GM12878 (cell line): ENCODE data around the gene EFCC1. TPM values are rescaled to one million over a fixed set of nuclear protein-coding genes. Genes with fewer than 3 reads are reported as not detected.

Experiments
- ATAC-seq: fragments of 200-7000 bp; cut with Tn5 transposase; 3 replicates; pipeline ENCODE4 v1.9.1; 2020; ENCODE audit warnings: mild to moderate bottlenecking, moderate library complexity
- BruUV-seq: library from RNA; stranded (reverse); fragments of 400-500 nt; replicated peaks from 2 replicates; lab custom pipeline; 2021; lab: Mats Ljungman, UMichigan
- CTCF ChIA-PET: fragments of 300-600 bp; sonication (Branson Sonifier 250); formaldehyde crosslinking; extraction: SDS; loops from one replicate; lab custom pipeline; 2021; ENCODE audit warnings: inconsistent platforms; lab: Yijun Ruan, JAX
- POLR2A ChIA-PET: fragments of 350-600 bp; formaldehyde crosslinking; extraction: SDS; loops from one replicate; lab custom pipeline; 2021; ENCODE audit warnings: inconsistent platforms; lab: Charles Lee
- RAD21 ChIA-PET: fragments of 300-600 bp; sonication (Branson Sonifier 250); formaldehyde crosslinking; loops from one replicate; lab custom pipeline; 2023; ENCODE audit warnings: antibody characterized with exemption; ENCODE audit not compliant: unreplicated experiment; lab: Charles Lee
- SMC1A ChIA-PET: fragments of 300-600 bp; sonication (Branson Sonifier 250); formaldehyde crosslinking; loops from one replicate; lab custom pipeline; 2023; ENCODE audit not compliant: unreplicated experiment, uncharacterized antibody; lab: Charles Lee
- DNase-seq: peaks from one replicate; pipeline ENCODE4 v3.0.0-alpha.2; 2011; ENCODE audit warnings: low read depth, low spot score
- FAIRE-seq: peaks from 3 replicates; lab custom pipeline; 2011; peaks lifted over from hg19 to GRCh38; lab: Jason Lieb, UNC
- H2AFZ ChIP-seq: 2 replicates; pipeline ENCODE4 v1.6.0; 2011; ENCODE audit warnings: low read depth, low read length, control low read depth; ENCODE audit not compliant: control insufficient read depth
- H3K27ac ChIP-seq: 2 replicates; pipeline ENCODE4 v1.5.1; 2011; ENCODE audit warnings: control low read depth; ENCODE audit not compliant: control insufficient read depth, insufficient read depth
- H3K27me3 ChIP-seq, 2 experiments: replicated peaks in 1 of 2; 2 replicates each; pipeline versions ENCODE4 v1.6.0 to v1.6.1; 2011; ENCODE audit warnings: low read length in 1 of 2; ENCODE audit not compliant: control insufficient read depth in 2 of 2, insufficient read depth in 2 of 2
- H3K36me3 ChIP-seq, 2 experiments: 2 replicates each; pipeline ENCODE4 v1.5.1; 2011; ENCODE audit warnings: low read length in 1 of 2; ENCODE audit not compliant: control insufficient read depth in 2 of 2, insufficient read depth in 2 of 2
- H3K4me1 ChIP-seq: 2 replicates; pipeline ENCODE4 v1.6.1; 2011; ENCODE audit warnings: mild to moderate bottlenecking, low read length, moderate library complexity, mixed read lengths; ENCODE audit not compliant: control insufficient read depth, insufficient read depth
- H3K4me2 ChIP-seq: 2 replicates; pipeline ENCODE4 v1.6.0; 2011; ENCODE audit warnings: control low read depth; ENCODE audit not compliant: control insufficient read depth, insufficient read depth
- H3K4me3 ChIP-seq: fragments of 200-600 bp; sonication (generic); 2 replicates; pipeline ENCODE4 v1.5.1; 2016
- H3K79me2 ChIP-seq: 2 replicates; pipeline ENCODE4 v1.6.0; 2011; ENCODE audit warnings: low read length; ENCODE audit not compliant: control insufficient read depth, insufficient read depth
- H3K9ac ChIP-seq: 2 replicates; pipeline ENCODE4 v1.8.0; 2011; ENCODE audit warnings: low read length, control low read depth, mixed read lengths; ENCODE audit not compliant: control insufficient read depth, insufficient read depth
- H3K9me3 ChIP-seq: replicated peaks from 3 replicates; pipeline ENCODE4 v1.5.1; 2011; ENCODE audit warnings: mild to moderate bottlenecking, low read length; ENCODE audit not compliant: control insufficient read depth, insufficient read depth
- H4K20me1 ChIP-seq: 2 replicates; pipeline ENCODE4 v1.6.0; 2011; ENCODE audit not compliant: control insufficient read depth, insufficient read depth
- CBX3 ChIP-seq: fragments of 200-600 bp; sonication (generic); IDR thresholded peaks from 2 replicates; pipeline ENCODE4 v1.6.1; 2016; ENCODE audit warnings: low read depth, borderline replicate concordance
- EGR1 ChIP-seq, 2 experiments: IDR thresholded peaks; 1 replicate in 1 of 2; 2 replicates in 1 of 2; pipeline ENCODE4 v1.6.1; 2011 to 2012; ENCODE audit warnings: low read depth in 2 of 2, low read length in 2 of 2, borderline replicate concordance in 1 of 2, mild to moderate bottlenecking in 1 of 2, moderate library complexity in 1 of 2
- FOS ChIP-seq: IDR thresholded peaks from 3 replicates; pipeline ENCODE4 v1.6.1; 2011; ENCODE audit warnings: borderline replicate concordance; ENCODE audit not compliant: insufficient read length; ENCODE audit errors: extremely low read depth
- HSF1 ChIP-seq: fragments of 150-350 bp; IDR thresholded peaks from 2 replicates; pipeline ENCODE4 v1.6.1; 2014; ENCODE audit warnings: mild to moderate bottlenecking, low read depth, low read length
- MEF2A ChIP-seq: IDR thresholded peaks from 2 replicates; pipeline ENCODE4 v1.6.1; 2011; ENCODE audit warnings: low read depth, mild to moderate bottlenecking, low read length, moderate library complexity; ENCODE audit not compliant: insufficient read depth
- NBN ChIP-seq: fragments of 450-650 bp; IDR thresholded peaks from 2 replicates; pipeline ENCODE4 v1.6.1; 2016
- NR2C1 ChIP-seq: fragments of 450-650 bp; IDR thresholded peaks from 2 replicates; pipeline ENCODE4 v1.6.1; 2017; ENCODE audit warnings: antibody characterized with exemption, mild to moderate bottlenecking, moderate library complexity
- RAD51 ChIP-seq: fragments of 450-650 bp; IDR thresholded peaks from 2 replicates; pipeline ENCODE4 v1.6.1; 2016; ENCODE audit warnings: moderate library complexity, mild to moderate bottlenecking, inconsistent platforms
- RCOR1 ChIP-seq: conservative IDR thresholded peaks from 2 replicates; pipeline ENCODE4 v1.6.1; 2012; ENCODE audit warnings: low read depth, low read length, improper control_type of control experiment
- SIN3A ChIP-seq: IDR thresholded peaks from 2 replicates; pipeline ENCODE4 v1.6.1; 2012; ENCODE audit warnings: low read depth, low read length, improper control_type of control experiment
- TCF7 ChIP-seq: IDR thresholded peaks from 2 replicates; pipeline ENCODE4 v1.6.1; 2014; ENCODE audit warnings: antibody characterized with exemption, borderline replicate concordance
- USF1 ChIP-seq: IDR thresholded peaks from 2 replicates; pipeline ENCODE4 v1.6.1; 2011; ENCODE audit warnings: borderline replicate concordance, low read depth, mild to moderate bottlenecking, moderate library complexity, mixed read lengths, low read length; ENCODE audit not compliant: insufficient read depth; ENCODE audit errors: extremely low read length
- ZNF592 ChIP-seq: fragments of 450-650 bp; IDR thresholded peaks from 2 replicates; pipeline ENCODE4 v1.6.1; 2017; ENCODE audit warnings: mild to moderate bottlenecking, moderate library complexity
- WGBS: methylation state at CpG from one replicate; pipeline ENCODE4 v1.1.6; 2016; ENCODE audit warnings: low lambda C conversion rate; ENCODE audit not compliant: insufficient replicate concordance, insufficient coverage; ENCODE audit errors: missing lambda C conversion rate; 5-methylcytosine and 5-hydroxymethylcytosine counted together
- in situ Hi-C: fragments of 300-500 bp; cut with MboI; formaldehyde crosslinking; loops from 9 replicates; pipeline ENCODE4 v1.14.3; 2018; ENCODE audit warnings: mixed read lengths
- intact Hi-C: fragments of 100-400 bp; cut with micrococcal nuclease; formaldehyde crosslinking; loops from one replicate; pipeline ENCODE4 v1.14.2; 2022; ENCODE audit not compliant: unreplicated experiment
- polyA plus RNA-seq, 11 experiments: library from polyadenylated mRNA; depleted of rRNA in 4 of 11; unstranded in 6 of 11; stranded (reverse) in 5 of 11; fragments of >200 nt; fragmentation: Nextera tagmentation in 4 of 11; fragmentation: Illumina TruSeq in 1 of 11; extraction: Ambion mirVana in 4 of 11; extraction: Trizol in 1 of 11; gene quantifications; 1 replicate in 1 of 11; 2 replicates in 10 of 11; pipeline versions ENCODE4 v1.2.1 to v1.2.3, GENCODE V29; 2011 to 2016; ENCODE audit warnings: inconsistent platforms in 2 of 11, missing spikeins in 2 of 11, low read depth in 1 of 11
- total RNA-seq, 4 experiments: library from RNA; depleted of rRNA in 3 of 4; stranded (reverse); fragments of >200 nt in 3 of 4; fragmentation: Illumina TruSeq in 1 of 4; extraction: Trizol in 1 of 4; gene quantifications; 2 replicates each; pipeline versions ENCODE4 v1.2.1 to v1.2.3, GENCODE V29; 2013 to 2021

Gene EFCC1
- total and polyA plus RNA-seq, 10 of the 15 experiments (the other 5 are each of a cell fraction or from before 2014, with no cell fraction given): not detected

- ChIA-PET SMC1A (interaction anchor here (1.4 kb wide), 1 partner anchor 11 kb away, joined by 3 read pairs; no protein-coding TSS in a partner anchor), CTCF (interaction anchor here (2.0 kb wide), 1 partner anchor 61 kb away, joined by 6 read pairs; no protein-coding TSS in a partner anchor), POLR2A (no interaction called here), RAD21 (interaction anchor here (2.0 kb wide), 1 partner anchor 22 kb away, joined by 6 read pairs; no protein-coding TSS in a partner anchor)
- Histone ChIP-seq H3K9me3 (no peaks in the 10 kb centered on the region; the same call in 2 of the 3 replicates), H3K9ac (no peak overlapping the region), H3K27ac (no peak overlapping the region), H3K27me3 (no peaks in the 10 kb centered on the region; a peak in 1 of 4 replicates), H3K4me3 (no peak overlapping the region), H2AFZ (no peak overlapping the region), H3K4me2 (no peak overlapping the region), H3K79me2 (no peaks in the 10 kb centered on the region), H3K36me3 (no peaks in the 10 kb centered on the region), H3K4me1 (peaks cover 2% of the 10 kb centered on the region), H4K20me1 (no peaks in the 10 kb centered on the region)
- no peak for FAIRE-seq
- intact Hi-C loops: no loop called here
- in situ Hi-C loops: no loop called here
- no peak for ATAC-seq
- no peak for DNase-seq
- 29% methylated on average over 10 of the region's 10 CpGs for WGBS
- BruUV-seq: no TSS peak
- no peak for TF ChIP-seq EGR1 (IDR thresholded peaks at IDR 0.05; ENCODE audit: borderline replicate concordance in 1 of 2, low read depth in 2 of 2, low read length in 2 of 2)
- no peak for TF ChIP-seq CBX3
- TF ChIP-seq USF1: no peak
- TF ChIP-seq MEF2A: no peak
- no peak for TF ChIP-seq ZNF592
- no peak for TF ChIP-seq NBN
- no peak for TF ChIP-seq RAD51
- TF ChIP-seq FOS: no peak
- no peak for TF ChIP-seq RCOR1
- no peak for TF ChIP-seq NR2C1
- no peak for TF ChIP-seq TCF7
- TF ChIP-seq HSF1: no peak
- no peak for TF ChIP-seq SIN3A
Measured at GRCh38 chr3:129031476-129032215, 30.5 kb downstream of the EFCC1 start.
